Measurements from ENCODE around the gene MAP6. TPM values are rescaled to one million over a fixed set of nuclear protein-coding genes. Genes with fewer than 3 reads are reported as not detected.
A peak's percentile ranks its signal among the peaks of the same experiment; 100 is the strongest.

MAP6 gene
- total and polyA plus RNA-seq, 9 of the 15 experiments (the other 6 are each of a cell fraction or from before 2014, with no cell fraction given): not detected

GRCh38 chr11:75562836-75563484 lies 105.9 kb downstream of the MAP6 start:
- no peaks in the 10 kb centered on the region for H3K9me3 ChIP-seq (replicated peaks; ENCODE audit: control insufficient read depth, insufficient read depth, low read depth, low read length)
- H4K20me1 ChIP-seq (replicated peaks; ENCODE audit: control insufficient read depth, insufficient read depth, low read length): no peaks in the 10 kb centered on the region
- peaks cover 43% of the 10 kb centered on the region for H3K79me2 ChIP-seq (ENCODE audit: control insufficient read depth, insufficient read depth, low read length)
- peak; percentile 60 to 82 (median 64) for DNase-seq (ENCODE audit: extremely low read depth in 1 of 4, low spot score in 3 of 4)
- TSS peak; percentile 82 for BruUV-seq (replicated peaks)
- H3K4me1 ChIP-seq (replicated peaks in 1 of 2; ENCODE audit: control insufficient read depth in 2 of 2, insufficient read depth in 2 of 2, low read length in 2 of 2): peaks cover 51 to 65% of the 10 kb centered on the region in 2 experiments
- CTCF ChIA-PET (ENCODE audit: low intra/inter-chr PET ratio): interaction anchor here (0.6 to 0.7 kb wide), 2 partner anchors 21 to 150 kb away, joined by 3 read pairs; no protein-coding TSS in a partner anchor
- peak overlapping the region; percentile 64 for H3K4me3 ChIP-seq
- peak overlapping the region; percentile 78 to 94 for H3K9ac ChIP-seq (ENCODE audit: insufficient read depth in 1 of 2, low read depth in 2 of 2, low read length in 2 of 2)
- no peaks in the 10 kb centered on the region for H3K27me3 ChIP-seq (ENCODE audit: control insufficient read depth in 2 of 2, insufficient read depth in 2 of 2, low read length in 2 of 2)
- peaks cover 41% of the 10 kb centered on the region for H3K36me3 ChIP-seq (ENCODE audit: control insufficient read depth, insufficient read depth, low read length)
- peak overlapping the region; percentile 86 for H2AFZ ChIP-seq (ENCODE audit: low read depth, low read length)
- in situ Hi-C loops (cut with MboI) (no loop called here), intact Hi-C loops (cut with micrococcal nuclease) (no loop called here)
- ATAC-seq: peak; percentile 17
- H3K27ac ChIP-seq (ENCODE audit: extremely low read depth, low read depth, low read length): peak overlapping the region; percentile 77
- H3K9me1 ChIP-seq (ENCODE audit: control insufficient read depth, insufficient read depth, low read length): peaks cover 4% of the 10 kb centered on the region
- POLR2A ChIA-PET: interaction anchor here (0.6 to 10.5 kb wide), 13 partner anchors 8 to 233 kb away, joined by 3 to 115 read pairs (median 4); no protein-coding TSS in a partner anchor
- WGBS (ENCODE audit: insufficient coverage, low coverage, missing lambda C conversion rate): under 1% methylated on average over 15 of the region's 16 CpGs
- H3K4me2 ChIP-seq (ENCODE audit: insufficient read depth, low read length): peak overlapping the region; percentile 88
- peak; percentile 70 for FAIRE-seq
- TF ChIP-seq NFRKB (IDR thresholded peaks at IDR 0.05; ENCODE audit: low read depth) (peak; percentile 47), NR2C2 (CRISPR knock-in tag; IDR thresholded peaks at IDR 0.05) (no peak), NR2C2 (tag; IDR thresholded peaks at IDR 0.05) (peak; percentile 39; the same call in 1 of the 2 replicates), FOS (IDR thresholded peaks at IDR 0.05; ENCODE audit: extremely low read depth, insufficient read length) (no peak), CHCHD3 (CRISPR knock-in tag; IDR thresholded peaks at IDR 0.05) (no peak), SLC30A9 (CRISPR knock-in tag; IDR thresholded peaks at IDR 0.05) (no peak), POLR3G (IDR thresholded peaks at IDR 0.05; ENCODE audit: extremely low read depth, insufficient read length, insufficient replicate concordance) (no peak), HMG20B (CRISPR knock-in tag; IDR thresholded peaks at IDR 0.05) (no peak), ZNF551 (CRISPR knock-in tag; IDR thresholded peaks at IDR 0.05) (no peak), TRIM28 (IDR thresholded peaks at IDR 0.05) (no peak), ETV1 (tag; conservative IDR thresholded peaks at IDR 0.05; ENCODE audit: low read depth) (peak; percentile 26), STAG1 (CRISPR knock-in tag; IDR thresholded peaks at IDR 0.05; ENCODE audit: borderline replicate concordance) (no peak)
- TF ChIP-seq, protein P1, sequence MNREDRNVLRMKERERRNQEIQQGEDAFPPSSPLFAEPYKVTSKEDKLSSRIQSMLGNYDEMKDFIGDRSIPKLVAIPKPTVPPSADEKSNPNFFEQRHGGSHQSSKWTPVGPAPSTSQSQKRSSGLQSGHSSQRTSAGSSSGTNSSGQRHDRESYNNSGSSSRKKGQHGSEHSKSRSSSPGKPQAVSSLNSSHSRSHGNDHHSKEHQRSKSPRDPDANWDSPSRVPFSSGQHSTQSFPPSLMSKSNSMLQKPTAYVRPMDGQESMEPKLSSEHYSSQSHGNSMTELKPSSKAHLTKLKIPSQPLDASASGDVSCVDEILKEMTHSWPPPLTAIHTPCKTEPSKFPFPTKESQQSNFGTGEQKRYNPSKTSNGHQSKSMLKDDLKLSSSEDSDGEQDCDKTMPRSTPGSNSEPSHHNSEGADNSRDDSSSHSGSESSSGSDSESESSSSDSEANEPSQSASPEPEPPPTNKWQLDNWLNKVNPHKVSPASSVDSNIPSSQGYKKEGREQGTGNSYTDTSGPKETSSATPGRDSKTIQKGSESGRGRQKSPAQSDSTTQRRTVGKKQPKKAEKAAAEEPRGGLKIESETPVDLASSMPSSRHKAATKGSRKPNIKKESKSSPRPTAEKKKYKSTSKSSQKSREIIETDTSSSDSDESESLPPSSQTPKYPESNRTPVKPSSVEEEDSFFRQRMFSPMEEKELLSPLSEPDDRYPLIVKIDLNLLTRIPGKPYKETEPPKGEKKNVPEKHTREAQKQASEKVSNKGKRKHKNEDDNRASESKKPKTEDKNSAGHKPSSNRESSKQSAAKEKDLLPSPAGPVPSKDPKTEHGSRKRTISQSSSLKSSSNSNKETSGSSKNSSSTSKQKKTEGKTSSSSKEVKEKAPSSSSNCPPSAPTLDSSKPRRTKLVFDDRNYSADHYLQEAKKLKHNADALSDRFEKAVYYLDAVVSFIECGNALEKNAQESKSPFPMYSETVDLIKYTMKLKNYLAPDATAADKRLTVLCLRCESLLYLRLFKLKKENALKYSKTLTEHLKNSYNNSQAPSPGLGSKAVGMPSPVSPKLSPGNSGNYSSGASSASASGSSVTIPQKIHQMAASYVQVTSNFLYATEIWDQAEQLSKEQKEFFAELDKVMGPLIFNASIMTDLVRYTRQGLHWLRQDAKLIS (CRISPR knock-in tag; IDR thresholded peaks at IDR 0.05): 0 out of 2 replicates have a peak, but pooled peaks have one; percentile 5
- TF ChIP-seq, protein P2, sequence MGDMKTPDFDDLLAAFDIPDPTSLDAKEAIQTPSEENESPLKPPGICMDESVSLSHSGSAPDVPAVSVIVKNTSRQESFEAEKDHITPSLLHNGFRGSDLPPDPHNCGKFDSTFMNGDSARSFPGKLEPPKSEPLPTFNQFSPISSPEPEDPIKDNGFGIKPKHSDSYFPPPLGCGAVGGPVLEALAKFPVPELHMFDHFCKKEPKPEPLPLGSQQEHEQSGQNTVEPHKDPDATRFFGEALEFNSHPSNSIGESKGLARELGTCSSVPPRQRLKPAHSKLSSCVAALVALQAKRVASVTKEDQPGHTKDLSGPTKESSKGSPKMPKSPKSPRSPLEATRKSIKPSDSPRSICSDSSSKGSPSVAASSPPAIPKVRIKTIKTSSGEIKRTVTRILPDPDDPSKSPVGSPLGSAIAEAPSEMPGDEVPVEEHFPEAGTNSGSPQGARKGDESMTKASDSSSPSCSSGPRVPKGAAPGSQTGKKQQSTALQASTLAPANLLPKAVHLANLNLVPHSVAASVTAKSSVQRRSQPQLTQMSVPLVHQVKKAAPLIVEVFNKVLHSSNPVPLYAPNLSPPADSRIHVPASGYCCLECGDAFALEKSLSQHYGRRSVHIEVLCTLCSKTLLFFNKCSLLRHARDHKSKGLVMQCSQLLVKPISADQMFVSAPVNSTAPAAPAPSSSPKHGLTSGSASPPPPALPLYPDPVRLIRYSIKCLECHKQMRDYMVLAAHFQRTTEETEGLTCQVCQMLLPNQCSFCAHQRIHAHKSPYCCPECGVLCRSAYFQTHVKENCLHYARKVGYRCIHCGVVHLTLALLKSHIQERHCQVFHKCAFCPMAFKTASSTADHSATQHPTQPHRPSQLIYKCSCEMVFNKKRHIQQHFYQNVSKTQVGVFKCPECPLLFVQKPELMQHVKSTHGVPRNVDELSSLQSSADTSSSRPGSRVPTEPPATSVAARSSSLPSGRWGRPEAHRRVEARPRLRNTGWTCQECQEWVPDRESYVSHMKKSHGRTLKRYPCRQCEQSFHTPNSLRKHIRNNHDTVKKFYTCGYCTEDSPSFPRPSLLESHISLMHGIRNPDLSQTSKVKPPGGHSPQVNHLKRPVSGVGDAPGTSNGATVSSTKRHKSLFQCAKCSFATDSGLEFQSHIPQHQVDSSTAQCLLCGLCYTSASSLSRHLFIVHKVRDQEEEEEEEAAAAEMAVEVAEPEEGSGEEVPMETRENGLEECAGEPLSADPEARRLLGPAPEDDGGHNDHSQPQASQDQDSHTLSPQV (IDR thresholded peaks at IDR 0.05): peak; percentile 36

Measured in K562 (cell line).